ENCODE data around the gene ARHGAP24. TPM values are rescaled to one million over a fixed set of nuclear protein-coding genes. Genes with fewer than 3 reads are reported as not detected.
A peak's percentile ranks its signal among the peaks of the same experiment; 100 is the strongest.

Gene ARHGAP24
- total and polyA plus RNA-seq, 12 donors = 6.7 to 35.5 (median 23.9) TPM

GRCh38 chr4:85776096-85776495 lies 301.1 kb downstream of the ARHGAP24 start:
- ATAC-seq (no peak), DNase-seq (no peak)
- H3K36me3 ChIP-seq = no peaks in the 10 kb centered on the region
- H3K9me3 ChIP-seq = no peaks in the 10 kb centered on the region
- intact Hi-C loops (cut with DNase I) = no loop called here
- H3K27me3 ChIP-seq = no peaks in the 10 kb centered on the region
- 58 to 72% methylated on average over 2 of the region's 2 CpGs for WGBS, 2 donors
- no peak overlapping the region for H3K4me3 ChIP-seq
- H3K27ac ChIP-seq = peak overlapping the region in 7 of 10 donors; percentile 9 to 53 (median 34)
- H3K4me1 ChIP-seq = peaks cover 0 to 65% (median 47%) of the 10 kb centered on the region in 9 donors
- no peak for TF ChIP-seq CTCF (IDR thresholded peaks at IDR 0.05)

GRCh38 chr4:85776579-85776978 lies 301.6 kb downstream of the ARHGAP24 start:
- WGBS, 2 donors = 71 to 80% methylated on average over 1 of the region's 1 CpG
- TF ChIP-seq CTCF (IDR thresholded peaks at IDR 0.05) = no peak
- intact Hi-C loops (cut with DNase I) = no loop called here

GRCh38 chr4:85777908-85778631 lies 303.1 kb downstream of the ARHGAP24 start:
- peaks cover 0 to 71% (median 50%) of the 10 kb centered on the region in 9 donors for H3K4me1 ChIP-seq
- H3K27me3 ChIP-seq = no peaks in the 10 kb centered on the region
- H3K36me3 ChIP-seq = no peaks in the 10 kb centered on the region
- WGBS, 2 donors = 44% methylated on average over 3 of the region's 3 CpGs
- intact Hi-C loops (cut with DNase I) = no loop called here
- no peak for TF ChIP-seq CTCF (IDR thresholded peaks at IDR 0.05)
- DNase-seq = no peak
- no peaks in the 10 kb centered on the region for H3K9me3 ChIP-seq
- H3K4me3 ChIP-seq = peak overlapping the region in 8 of 10 donors; percentile 25 to 53 (median 44)
- peak overlapping the region in 8 of 10 donors; percentile 21 to 81 (median 71) for H3K27ac ChIP-seq
- ATAC-seq = peak in 2 of 8 donors; percentile 23 to 26

More at GRCh38 chr4:85776579-85776978, 301.6 kb downstream of the ARHGAP24 start:
- ATAC-seq (peak in 1 of 8 donors; percentile 30), DNase-seq (no peak)
- H3K27ac ChIP-seq = peak overlapping the region in 7 of 10 donors; percentile 9 to 53 (median 34)
- H3K4me3 ChIP-seq = no peak overlapping the region
- H3K36me3 ChIP-seq = no peaks in the 10 kb centered on the region
- no peaks in the 10 kb centered on the region for H3K27me3 ChIP-seq
- H3K4me1 ChIP-seq = peaks cover 0 to 67% (median 47%) of the 10 kb centered on the region in 9 donors
- H3K9me3 ChIP-seq = no peaks in the 10 kb centered on the region

- 32 to 38% methylated on average over 3 of the region's 3 CpGs for WGBS, 2 donors
- peak overlapping the region in 9 of 10 donors; percentile 16 to 53 (median 44) for H3K4me3 ChIP-seq
- TF ChIP-seq CTCF (IDR thresholded peaks at IDR 0.05) = no peak
Measured at GRCh38 chr4:85778632-85779131, 303.7 kb downstream of the ARHGAP24 start.

More at GRCh38 chr4:85778632-85779131, 303.7 kb downstream of the ARHGAP24 start:
- ATAC-seq (peak in 5 of 8 donors; percentile 55 to 68 (median 64)), DNase-seq (no peak)
- intact Hi-C loops (cut with DNase I) = no loop called here
- Histone ChIP-seq H3K36me3 (no peaks in the 10 kb centered on the region), H3K4me1 (peaks cover 0 to 76% (median 56%) of the 10 kb centered on the region in 9 donors), H3K9me3 (no peaks in the 10 kb centered on the region), H3K27me3 (no peaks in the 10 kb centered on the region), H3K27ac (peak overlapping the region; percentile 2 to 81 (median 64))
